ENCODE data around the gene MYLK4.
A peak's percentile ranks its signal among the peaks of the same experiment; 100 is the strongest.

The MYLK4 gene

GRCh38 chr6:2755456-2755855 lies 4.7 kb upstream of the MYLK4 start:
- DNase-seq = no peak

DNA sequence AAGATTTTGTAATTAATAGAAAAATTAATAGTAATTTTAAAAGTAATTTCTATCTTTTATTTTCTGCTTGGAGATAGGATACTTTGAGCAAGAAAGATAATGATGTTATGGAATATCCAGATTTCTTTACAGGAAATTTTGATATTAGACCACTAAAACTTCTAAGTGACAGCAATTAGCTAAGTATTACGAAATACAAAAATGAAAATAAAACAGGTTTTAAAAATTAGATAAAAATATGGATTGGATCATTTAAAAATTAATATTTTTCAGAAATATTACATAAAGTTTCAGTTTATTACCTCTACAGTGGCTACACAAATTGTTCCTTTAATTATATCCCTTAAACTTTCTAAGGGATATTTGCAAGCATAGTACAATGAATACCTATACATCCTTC lies 4.2 kb upstream of the MYLK4 start:
- DNase-seq = no peak

DNA sequence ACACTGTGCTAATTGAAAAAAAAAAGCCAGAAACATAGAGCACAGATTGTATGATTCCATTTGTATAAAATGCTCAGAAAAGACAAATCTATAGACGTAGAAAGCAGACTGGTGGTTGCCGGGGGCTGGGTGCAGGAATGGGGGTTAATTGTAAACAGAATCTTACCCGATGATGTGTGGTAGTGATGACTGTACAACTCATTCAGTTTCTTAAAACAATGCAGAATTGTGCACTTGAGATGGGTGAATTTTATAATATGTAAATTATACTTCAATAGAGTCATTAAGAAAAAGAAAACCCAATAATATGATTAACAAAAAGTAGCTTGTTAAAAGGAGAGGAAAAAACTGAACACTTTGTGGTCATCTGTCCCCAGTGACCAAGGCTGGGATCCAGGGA lies 3.7 kb upstream of the MYLK4 start:
- DNase-seq = no peak

GRCh38 chr6:2753743-2754142 lies 3.0 kb upstream of the MYLK4 start:
- no peak for DNase-seq

- DNase-seq = no peak
Observed at GRCh38 chr6:2753110-2753489, 2.4 kb upstream of the MYLK4 start.

DNA sequence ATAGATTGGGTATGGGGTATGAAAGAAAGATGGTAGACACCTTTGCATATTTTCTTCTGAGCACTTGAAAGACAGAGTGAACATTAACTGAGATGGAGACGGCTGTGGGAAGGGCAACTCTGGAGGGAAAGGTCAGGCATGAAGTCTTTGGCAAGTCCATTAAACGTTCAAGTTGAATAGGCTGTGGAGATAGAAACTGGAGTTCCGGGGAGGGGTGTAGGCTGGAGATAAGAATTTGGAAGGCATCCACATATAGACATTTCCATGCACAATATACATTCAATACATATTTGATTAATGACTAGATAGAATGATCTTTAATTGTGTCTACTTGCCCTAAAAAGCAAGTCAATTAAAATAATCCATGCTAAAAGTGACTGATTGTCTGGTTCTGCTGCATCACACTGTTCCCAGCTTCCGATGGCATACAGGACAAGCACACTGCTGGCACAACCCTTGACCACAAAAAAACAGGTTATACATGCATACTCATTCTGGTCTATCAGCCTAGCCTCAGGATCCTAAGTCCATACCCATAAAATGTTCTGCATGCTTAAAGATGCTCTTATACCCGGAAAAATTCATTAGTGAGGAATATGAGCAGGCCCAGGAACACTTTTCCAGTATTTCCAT lies 1.9 kb upstream of the MYLK4 start:
- no peak for DNase-seq

GRCh38 chr6:2751871-2752270 lies 1.1 kb upstream of the MYLK4 start:
- DNase-seq = no peak

DNA sequence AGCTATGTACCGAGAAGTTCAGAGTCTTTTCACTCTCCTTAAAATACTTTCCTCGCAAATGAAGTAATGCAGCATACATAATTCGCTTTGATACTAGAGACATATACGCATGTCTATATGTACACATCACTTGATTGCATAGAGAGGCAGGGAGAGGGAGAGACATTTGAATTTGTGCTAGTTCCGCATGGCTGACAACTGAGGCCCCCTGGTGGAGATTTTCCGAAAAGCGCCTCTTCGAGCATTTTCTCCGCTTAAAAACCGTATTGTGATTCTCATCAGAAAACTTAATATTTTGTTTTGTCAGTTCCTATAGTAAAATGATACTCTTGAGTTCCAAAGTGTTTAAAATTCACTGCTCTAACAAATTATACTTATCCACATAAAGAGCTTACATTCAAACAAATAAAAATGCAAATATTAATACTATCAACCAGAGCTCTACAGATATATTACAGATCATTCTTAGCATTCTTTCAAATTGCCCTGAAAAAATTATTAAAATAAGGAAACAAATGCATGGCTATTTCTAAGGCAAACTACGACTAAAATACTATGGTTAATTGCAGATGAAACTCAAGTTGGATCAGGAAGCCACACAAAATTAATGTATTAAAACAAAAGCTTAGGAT lies 637 bp downstream of the MYLK4 start:
- DNase-seq = peak; percentile 75 to 79

- DNase-seq = no peak
Observed at GRCh38 chr6:2748183-2748582, 2.5 kb downstream of the MYLK4 start.

- no peak for DNase-seq
Observed at GRCh38 chr6:2746557-2747061, 4.1 kb downstream of the MYLK4 start.

DNA sequence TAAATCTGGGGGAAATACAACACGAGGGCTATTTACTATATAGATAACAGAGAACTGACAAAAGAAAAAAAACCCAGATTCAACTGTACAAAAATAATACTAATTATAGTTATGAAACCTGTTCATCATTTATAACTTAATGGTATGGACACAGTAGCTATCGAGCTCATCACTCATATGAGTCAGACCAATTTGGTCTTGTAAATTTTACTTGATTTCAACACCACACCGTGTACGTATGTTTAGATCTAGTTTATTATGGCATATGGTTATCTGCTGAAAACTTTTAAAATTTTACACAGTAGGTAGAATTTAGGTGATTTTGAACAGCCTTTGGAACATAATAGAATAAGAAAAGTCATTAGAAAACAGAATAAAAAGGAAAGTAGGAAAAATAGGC lies 5.5 kb downstream of the MYLK4 start:
- DNase-seq = no peak

- DNase-seq = no peak
Observed at GRCh38 chr6:2744778-2745177, 5.9 kb downstream of the MYLK4 start.

DNA sequence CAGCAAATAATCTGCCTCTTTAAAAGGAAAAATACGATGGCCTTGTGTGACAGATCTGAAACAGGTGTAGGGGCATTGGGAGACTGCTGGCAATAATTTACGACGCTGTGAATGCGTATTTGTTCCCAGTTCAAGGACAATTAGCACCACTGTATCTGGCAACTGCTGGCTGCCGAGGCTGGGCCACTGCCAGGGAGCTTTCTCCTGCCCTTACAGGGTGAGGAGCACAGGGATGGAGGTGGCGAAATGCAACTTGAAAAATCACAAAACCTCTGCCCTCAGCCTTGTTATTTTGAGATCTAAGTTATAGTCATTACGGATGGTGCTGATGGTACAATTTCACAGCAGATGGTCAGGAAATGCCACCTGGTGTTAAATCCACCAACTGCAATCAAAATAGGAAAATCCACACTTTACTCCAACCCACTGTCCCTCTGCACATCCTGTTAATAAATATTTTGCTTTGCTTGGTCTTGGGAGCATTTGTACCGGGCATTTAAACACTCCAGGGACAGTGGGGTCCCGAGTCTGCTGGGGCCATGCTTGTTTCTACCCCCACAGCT lies 6.4 kb downstream of the MYLK4 start:
- DNase-seq = no peak

GRCh38 chr6:2743280-2744208 lies 7.2 kb downstream of the MYLK4 start:
- DNase-seq = no peak

- no peak for DNase-seq
Observed at GRCh38 chr6:2741756-2742155, 9.0 kb downstream of the MYLK4 start.

- DNase-seq = no peak
Observed at GRCh38 chr6:2740581-2740980, 10.1 kb downstream of the MYLK4 start.

GRCh38 chr6:2739335-2739734 lies 11.4 kb downstream of the MYLK4 start:
- peak in 1 of 2 experiments; percentile 10 for DNase-seq

- DNase-seq = peak; percentile 43 to 53
Observed at GRCh38 chr6:2738373-2738979, 12.2 kb downstream of the MYLK4 start.

DNA sequence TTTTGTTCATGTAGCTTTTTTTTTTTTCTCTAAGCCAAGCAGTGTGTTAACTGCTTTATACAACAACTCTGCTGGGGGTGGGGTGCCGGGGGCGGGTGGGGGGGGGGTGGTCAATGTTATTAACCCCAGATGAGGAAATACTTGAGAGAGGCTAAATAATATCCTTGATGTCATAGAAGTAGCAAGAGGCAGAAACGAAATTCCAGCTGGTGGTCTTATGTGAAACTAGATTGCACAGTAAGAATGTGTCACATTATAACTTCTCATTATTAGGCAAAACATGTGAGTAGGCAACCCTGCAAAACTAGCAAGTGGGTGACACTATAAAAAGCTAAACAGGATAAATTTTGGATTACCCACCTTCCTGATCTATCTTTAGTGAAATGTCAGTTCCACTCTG lies 12.8 kb downstream of the MYLK4 start:
- no peak for DNase-seq

- DNase-seq = no peak
Observed at GRCh38 chr6:2734488-2735166, 16.1 kb downstream of the MYLK4 start.

GRCh38 chr6:2733736-2734480 lies 16.8 kb downstream of the MYLK4 start:
- no peak for DNase-seq

DNA sequence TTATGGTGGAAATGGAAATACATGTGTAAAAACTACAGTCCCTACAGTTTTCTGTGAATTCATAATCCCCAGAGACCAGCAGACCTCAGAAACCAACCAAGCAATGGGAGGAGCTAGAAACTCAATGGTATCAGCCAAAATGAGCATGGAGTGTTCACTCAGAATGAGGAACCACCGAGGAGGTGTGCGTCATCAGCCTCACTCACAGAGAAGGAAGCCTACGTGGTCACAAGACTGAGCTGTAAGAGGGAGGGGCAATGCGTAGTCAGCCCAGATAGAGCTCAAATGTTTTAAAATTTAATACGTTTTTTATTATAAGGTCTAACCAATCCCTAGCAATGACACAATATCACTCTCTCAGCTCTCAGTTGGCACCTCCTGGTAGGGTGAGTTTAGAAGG lies 17.4 kb downstream of the MYLK4 start:
- peak; percentile 45 to 62 for DNase-seq
